GM12878 (cell line): ENCODE results near the gene METTL15. TPM values are rescaled to one million over a fixed set of nuclear protein-coding genes. Genes with fewer than 3 reads are reported as not detected.

Experiments
- ATF7 ChIP-seq: fragments of 450-650 bp; IDR thresholded peaks from 2 replicates; pipeline ENCODE4 v1.6.1; 2016; ENCODE audit warnings: low read depth, mild to moderate bottlenecking
- BMI1 ChIP-seq: fragments of 450-650 bp; IDR thresholded peaks from 2 replicates; pipeline ENCODE4 v1.6.1; 2016; ENCODE audit warnings: mild to moderate bottlenecking, moderate library complexity, borderline replicate concordance
- CREB1 ChIP-seq: IDR thresholded peaks from 2 replicates; pipeline ENCODE4 v1.6.1; 2012; ENCODE audit warnings: low read depth, mild to moderate bottlenecking, inconsistent platforms
- GABPA ChIP-seq: IDR thresholded peaks from 2 replicates; pipeline ENCODE4 v1.6.1; 2014; ENCODE audit warnings: antibody characterized with exemption, low read depth, mild to moderate bottlenecking, inconsistent platforms
- GATAD2B ChIP-seq: fragments of 450-650 bp; conservative IDR thresholded peaks from 2 replicates; pipeline ENCODE4 v1.6.1; 2017; ENCODE audit warnings: low read depth, mild to moderate bottlenecking, moderate library complexity
- KDM1A ChIP-seq: fragments of 200-600 bp; sonication (generic); IDR thresholded peaks from 2 replicates; pipeline ENCODE4 v1.6.1; 2016; ENCODE audit warnings: borderline replicate concordance
- LARP7 ChIP-seq: fragments of 450-650 bp; IDR thresholded peaks from 2 replicates; pipeline ENCODE4 v1.6.1; 2017; ENCODE audit warnings: mild to moderate bottlenecking
- MTA2 ChIP-seq: fragments of 450-650 bp; IDR thresholded peaks from 2 replicates; pipeline ENCODE4 v1.6.1; 2016; ENCODE audit warnings: low read depth, mild to moderate bottlenecking, moderate library complexity
- NFIC ChIP-seq: IDR thresholded peaks from 2 replicates; pipeline ENCODE4 v1.6.1; 2012; ENCODE audit warnings: low read depth, mild to moderate bottlenecking, inconsistent platforms, low read length, moderate library complexity
- NFYA ChIP-seq: IDR thresholded peaks from 2 replicates; pipeline ENCODE4 v1.6.1; 2011; ENCODE audit warnings: low read depth, mild to moderate bottlenecking, low read length, improper control_type of control experiment, borderline replicate concordance
- PAX8 ChIP-seq: fragments of 450-650 bp; IDR thresholded peaks from 2 replicates; pipeline ENCODE4 v1.6.1; 2017; ENCODE audit warnings: mild to moderate bottlenecking, moderate library complexity
- POLR2A ChIP-seq: IDR thresholded peaks from 2 replicates; pipeline ENCODE4 v1.6.1; 2011; ENCODE audit warnings: low read depth, mild to moderate bottlenecking, low read length
- POLR2AphosphoS2 ChIP-seq: IDR thresholded peaks from 2 replicates; pipeline ENCODE4 v1.6.1; 2011; ENCODE audit warnings: low read depth, mild to moderate bottlenecking, low read length, improper control_type of control experiment, moderate library complexity
- RAD21 ChIP-seq: IDR thresholded peaks from 2 replicates; pipeline ENCODE4 v1.6.1; 2011; ENCODE audit warnings: mild to moderate bottlenecking, low read depth, low read length, moderate library complexity; ENCODE audit not compliant: insufficient read depth
- REST ChIP-seq: IDR thresholded peaks from 2 replicates; pipeline ENCODE4 v1.6.1; 2012; ENCODE audit warnings: mild to moderate bottlenecking, low read depth, low read length
- SIN3A ChIP-seq: IDR thresholded peaks from 2 replicates; pipeline ENCODE4 v1.6.1; 2012; ENCODE audit warnings: low read depth, low read length, improper control_type of control experiment
- SMC3 ChIP-seq: IDR thresholded peaks from 2 replicates; pipeline ENCODE4 v1.6.1; 2011; ENCODE audit warnings: low read length, improper control_type of control experiment, borderline replicate concordance
- SPI1 ChIP-seq: IDR thresholded peaks from 2 replicates; pipeline ENCODE4 v1.6.1; 2011; ENCODE audit warnings: low read depth, mild to moderate bottlenecking, low read length, moderate library complexity, borderline replicate concordance; ENCODE audit not compliant: insufficient read depth
- SRF ChIP-seq, 2 experiments: IDR thresholded peaks; 2 replicates each; pipeline ENCODE4 v1.6.1; 2011; ENCODE audit warnings: low read depth in 2 of 2, low read length in 2 of 2, mild to moderate bottlenecking in 1 of 2, moderate library complexity in 1 of 2
- ZBED1 ChIP-seq: IDR thresholded peaks from 2 replicates; pipeline ENCODE4 v1.6.1; 2016; ENCODE audit warnings: borderline replicate concordance
- ZNF217 ChIP-seq: fragments of 450-650 bp; IDR thresholded peaks from 2 replicates; pipeline ENCODE4 v1.6.1; 2017; ENCODE audit warnings: antibody characterized with exemption, mild to moderate bottlenecking
- ZNF24 ChIP-seq: fragments of 450-650 bp; IDR thresholded peaks from 2 replicates; pipeline ENCODE4 v1.6.1; 2017; ENCODE audit warnings: antibody characterized with exemption, mild to moderate bottlenecking
- polyA plus RNA-seq, 11 experiments: library from polyadenylated mRNA; depleted of rRNA in 4 of 11; unstranded in 6 of 11; stranded (reverse) in 5 of 11; fragments of >200 nt; fragmentation: Nextera tagmentation in 4 of 11; fragmentation: Illumina TruSeq in 1 of 11; extraction: Ambion mirVana in 4 of 11; extraction: Trizol in 1 of 11; gene quantifications; 1 replicate in 1 of 11; 2 replicates in 10 of 11; pipeline versions ENCODE4 v1.2.1 to v1.2.3, GENCODE V29; 2011 to 2016; ENCODE audit warnings: inconsistent platforms in 2 of 11, missing spikeins in 2 of 11, low read depth in 1 of 11
- total RNA-seq, 4 experiments: library from RNA; depleted of rRNA in 3 of 4; stranded (reverse); fragments of >200 nt in 3 of 4; fragmentation: Illumina TruSeq in 1 of 4; extraction: Trizol in 1 of 4; gene quantifications; 2 replicates each; pipeline versions ENCODE4 v1.2.1 to v1.2.3, GENCODE V29; 2013 to 2021
- TF ChIP-seq, protein P1 (sequence below): IDR thresholded peaks from 2 replicates; pipeline ENCODE4 v1.6.1; 2011; ENCODE audit warnings: mild to moderate bottlenecking, low read depth, low read length, moderate library complexity; ENCODE audit not compliant: insufficient replicate concordance
- TF ChIP-seq, protein P2 (sequence below): fragments of 450-650 bp; formaldehyde crosslinking; IDR thresholded peaks from 2 replicates; pipeline ENCODE4 v1.5.0; 2022; ENCODE audit warnings: mild to moderate bottlenecking, missing genetic modification characterization

METTL15 gene
- total and polyA plus RNA-seq, 10 of the 15 experiments (the other 5 are each of a cell fraction or from before 2014, with no cell fraction given), result 7.9 to 16.9 (median 14.4) TPM

GRCh38 chr11:28110108-28110820, 2.1 kb downstream of the METTL15 start (continued):
- TF ChIP-seq, protein P1, sequence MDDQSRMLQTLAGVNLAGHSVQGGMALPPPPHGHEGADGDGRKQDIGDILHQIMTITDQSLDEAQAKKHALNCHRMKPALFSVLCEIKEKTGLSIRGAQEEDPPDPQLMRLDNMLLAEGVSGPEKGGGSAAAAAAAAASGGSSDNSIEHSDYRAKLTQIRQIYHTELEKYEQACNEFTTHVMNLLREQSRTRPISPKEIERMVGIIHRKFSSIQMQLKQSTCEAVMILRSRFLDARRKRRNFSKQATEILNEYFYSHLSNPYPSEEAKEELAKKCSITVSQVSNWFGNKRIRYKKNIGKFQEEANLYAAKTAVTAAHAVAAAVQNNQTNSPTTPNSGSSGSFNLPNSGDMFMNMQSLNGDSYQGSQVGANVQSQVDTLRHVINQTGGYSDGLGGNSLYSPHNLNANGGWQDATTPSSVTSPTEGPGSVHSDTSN, result no peak
- TF ChIP-seq, protein P2, sequence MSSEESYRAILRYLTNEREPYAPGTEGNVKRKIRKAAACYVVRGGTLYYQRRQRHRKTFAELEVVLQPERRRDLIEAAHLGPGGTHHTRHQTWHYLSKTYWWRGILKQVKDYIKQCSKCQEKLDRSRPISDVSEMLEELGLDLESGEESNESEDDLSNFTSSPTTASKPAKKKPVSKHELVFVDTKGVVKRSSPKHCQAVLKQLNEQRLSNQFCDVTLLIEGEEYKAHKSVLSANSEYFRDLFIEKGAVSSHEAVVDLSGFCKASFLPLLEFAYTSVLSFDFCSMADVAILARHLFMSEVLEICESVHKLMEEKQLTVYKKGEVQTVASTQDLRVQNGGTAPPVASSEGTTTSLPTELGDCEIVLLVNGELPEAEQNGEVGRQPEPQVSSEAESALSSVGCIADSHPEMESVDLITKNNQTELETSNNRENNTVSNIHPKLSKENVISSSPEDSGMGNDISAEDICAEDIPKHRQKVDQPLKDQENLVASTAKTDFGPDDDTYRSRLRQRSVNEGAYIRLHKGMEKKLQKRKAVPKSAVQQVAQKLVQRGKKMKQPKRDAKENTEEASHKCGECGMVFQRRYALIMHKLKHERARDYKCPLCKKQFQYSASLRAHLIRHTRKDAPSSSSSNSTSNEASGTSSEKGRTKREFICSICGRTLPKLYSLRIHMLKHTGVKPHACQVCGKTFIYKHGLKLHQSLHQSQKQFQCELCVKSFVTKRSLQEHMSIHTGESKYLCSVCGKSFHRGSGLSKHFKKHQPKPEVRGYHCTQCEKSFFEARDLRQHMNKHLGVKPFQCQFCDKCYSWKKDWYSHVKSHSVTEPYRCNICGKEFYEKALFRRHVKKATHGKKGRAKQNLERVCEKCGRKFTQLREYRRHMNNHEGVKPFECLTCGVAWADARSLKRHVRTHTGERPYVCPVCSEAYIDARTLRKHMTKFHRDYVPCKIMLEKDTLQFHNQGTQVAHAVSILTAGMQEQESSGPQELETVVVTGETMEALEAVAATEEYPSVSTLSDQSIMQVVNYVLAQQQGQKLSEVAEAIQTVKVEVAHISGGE (CRISPR knock-in tag), result peak; percentile 98
- TF ChIP-seq SPI1, result no peak
- no peak for TF ChIP-seq RAD21
- TF ChIP-seq POLR2AphosphoS2, result peak; percentile 68; the same call in 1 of the 2 replicates
- TF ChIP-seq ZNF217, result no peak
- TF ChIP-seq LARP7, result peak; percentile 85
- TF ChIP-seq ZNF24, result peak; percentile 81
- no peak for TF ChIP-seq NFYA
- TF ChIP-seq ZBED1, result no peak
- TF ChIP-seq SIN3A, result peak; percentile 96
- peak in 1 of 2 experiments; percentile 91; a peak in 2 of 4 replicates for TF ChIP-seq SRF (IDR thresholded peaks at IDR 0.05; ENCODE audit: low read depth in 2 of 2, low read length in 2 of 2)
- TF ChIP-seq ATF7, result peak; percentile 34; the same call in 1 of the 2 replicates
- TF ChIP-seq KDM1A, result no peak
- TF ChIP-seq GABPA, result peak; percentile 89
- TF ChIP-seq BMI1, result no peak
- peak; percentile 24; the same call in 1 of the 2 replicates for TF ChIP-seq SMC3
- 0 out of 2 replicates have a peak, but pooled peaks have one; percentile 55 for TF ChIP-seq GATAD2B
- peak; percentile 77 for TF ChIP-seq CREB1
- TF ChIP-seq PAX8, result no peak
- peak; percentile 38; the same call in 1 of the 2 replicates for TF ChIP-seq REST
- TF ChIP-seq POLR2A, result peak; percentile 88
- TF ChIP-seq NFIC, result 0 out of 2 replicates have a peak, but pooled peaks have one; percentile 8
- 0 out of 2 replicates have a peak, but pooled peaks have one; percentile 28 for TF ChIP-seq MTA2
